Posterior vena cava (tissue), 2 donors: ENCODE data around the gene CD164L2. TPM values are rescaled to one million over a fixed set of nuclear protein-coding genes. Genes with fewer than 3 reads are reported as not detected.

Experiments used
- DNase-seq: peaks from one replicate; pipeline ENCODE4 v3.0.0-alpha.2; 2020; ENCODE audit warnings: low spot score
- intact Hi-C, 2 donors: fragments of 100-400 bp; cut with DNase I; formaldehyde crosslinking; loops; one replicate each; pipeline versions ENCODE4 v1.14.1 to v1.14.2; 2022 to 2023
- total RNA-seq, 2 donors: library from RNA; stranded (reverse); fragmentation: NEBNext Ultra II Directional; extraction: Animal tissue kit (Norgen Biotek cat#: 25700); gene quantifications; one replicate each; pipeline ENCODE4 v1.2.1, GENCODE V29; 2021
- donor health status: DM: yes; HTN: yes; CAD: no.
- donor health status: DM: yes; HTN: yes; CAD: no.

The CD164L2 gene
- total RNA-seq, 2 donors from 2014 or later = not detected

- intact Hi-C loops = no loop called here
- no peak for DNase-seq
Measured at GRCh38 chr1:27372022-27372807, 10.9 kb downstream of the CD164L2 start.

DNA sequence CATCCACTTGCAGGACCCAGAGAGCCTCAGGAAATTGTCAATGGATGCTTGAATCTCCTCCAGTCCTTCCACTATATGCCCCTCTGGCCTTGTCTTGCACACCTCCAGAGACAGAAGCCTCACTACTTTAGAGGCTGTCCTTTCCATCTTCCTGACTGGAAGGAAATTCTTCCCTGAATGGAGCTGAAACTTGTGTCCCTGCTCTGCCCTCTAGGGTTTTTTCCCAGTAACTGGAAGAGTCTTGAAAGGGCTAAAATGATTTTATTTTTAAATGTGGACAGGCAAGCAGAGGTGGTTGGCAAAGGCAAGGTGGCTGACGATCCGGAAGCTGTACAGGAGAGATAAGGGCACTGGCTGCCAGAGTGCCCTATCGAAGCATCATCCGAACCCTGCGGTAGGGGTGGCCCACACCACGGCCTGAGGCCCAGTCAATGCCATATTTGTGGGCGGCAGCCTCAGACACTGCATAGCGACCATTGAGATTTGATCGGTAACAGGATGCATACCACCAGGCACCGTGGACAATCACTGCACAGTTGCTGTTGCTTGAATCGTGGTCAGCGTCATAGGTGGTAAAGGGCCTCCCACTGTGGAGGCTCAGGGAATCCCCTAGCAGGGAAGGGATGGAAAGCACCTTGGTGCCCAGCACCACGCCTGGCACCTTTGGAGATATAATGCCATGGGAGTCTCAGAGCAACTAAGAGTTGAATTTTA, 14.1 kb downstream of the CD164L2 start:
- intact Hi-C loops = no loop called here

DNA sequence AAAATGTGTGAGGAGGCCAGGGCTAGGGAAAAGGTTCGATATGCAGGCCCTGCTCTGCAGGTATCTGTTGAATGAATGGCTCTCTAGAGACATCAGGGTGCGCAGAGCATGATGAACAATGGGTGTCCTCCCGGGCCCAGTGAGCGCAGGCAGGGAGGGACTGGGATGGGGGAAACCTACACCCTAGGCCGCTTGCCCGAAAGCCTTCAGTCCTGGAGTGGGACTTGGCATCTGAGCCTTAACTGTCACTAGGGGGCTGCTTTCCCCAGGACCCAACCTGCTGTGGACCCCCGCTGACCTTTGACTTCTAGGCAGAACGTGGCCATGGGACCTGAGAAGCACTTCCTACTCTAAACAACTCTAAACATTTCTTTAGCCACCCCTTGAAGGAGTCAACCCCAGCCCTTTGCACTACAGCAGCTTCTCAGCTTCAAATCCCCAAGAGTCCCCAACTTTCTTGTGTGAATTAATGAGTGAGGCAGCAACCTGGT, 15.9 kb downstream of the CD164L2 start:
- intact Hi-C loops = no loop called here
- DNase-seq = no peak

More for the DNA sequence above, 14.1 kb downstream of the CD164L2 start:
- no peak for DNase-seq

DNA sequence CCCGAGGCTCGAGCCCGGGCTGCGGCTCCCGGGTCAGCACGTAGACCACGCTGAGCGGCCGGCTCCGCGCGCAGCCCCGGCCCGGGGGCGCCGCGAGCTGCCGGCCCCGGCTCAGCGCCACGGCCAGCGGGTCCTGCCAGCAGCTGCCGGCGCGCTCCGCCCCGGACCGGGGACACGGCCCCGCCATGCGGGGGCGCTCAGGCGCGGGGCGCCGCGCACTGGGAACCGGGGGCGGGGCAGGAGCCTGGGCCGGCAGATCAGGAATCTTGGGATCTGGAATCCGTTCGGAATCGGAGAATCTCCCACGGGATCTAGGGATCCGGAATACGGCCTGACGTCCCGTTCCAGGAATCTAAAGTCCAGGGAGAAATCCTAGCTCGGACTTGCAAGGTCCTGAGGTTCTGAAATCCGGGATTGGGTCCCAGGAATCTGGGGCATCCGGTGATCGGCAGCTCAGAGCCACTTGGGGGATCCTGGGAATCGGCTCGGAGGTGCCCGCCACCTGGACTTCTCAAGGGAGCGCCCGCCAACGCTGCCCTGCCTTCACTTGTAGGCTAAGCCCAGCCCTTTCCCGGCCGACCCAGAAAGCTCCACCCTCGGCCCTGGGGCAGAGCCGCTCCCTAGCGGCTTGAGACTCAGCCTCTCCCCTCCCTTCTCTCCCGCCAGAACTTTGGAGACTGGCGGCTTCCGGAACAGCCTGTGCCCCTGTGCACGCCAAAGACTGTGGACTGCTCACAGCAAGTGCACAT, 16.5 kb downstream of the CD164L2 start, which contains the start of gene MAP3K6:
Gene MAP3K6, minus strand, starts transcription at position 551 of the 749 bp plus-strand sequence. Its CDS starts 364 bp downstream, at position 187.
- intact Hi-C loops = no loop called here
- peak; percentile 96 for DNase-seq

DNA sequence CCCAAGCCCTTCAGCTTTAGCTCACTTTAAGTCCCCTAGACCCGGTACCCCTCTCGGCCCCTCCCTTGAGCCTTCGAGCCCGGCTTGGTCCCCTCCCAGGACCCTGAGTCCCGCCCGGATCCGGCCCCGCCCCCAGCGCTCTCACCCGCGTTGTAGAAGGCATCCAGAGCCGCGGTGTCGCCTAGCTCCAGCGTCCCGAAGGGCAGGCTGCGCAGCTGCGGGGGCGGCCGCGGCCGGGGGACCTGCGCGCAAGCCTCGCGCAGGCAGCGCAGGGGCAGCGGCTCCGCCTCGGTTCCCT, 17.1 kb downstream of the CD164L2 start:
- intact Hi-C loops = no loop called here

DNA sequence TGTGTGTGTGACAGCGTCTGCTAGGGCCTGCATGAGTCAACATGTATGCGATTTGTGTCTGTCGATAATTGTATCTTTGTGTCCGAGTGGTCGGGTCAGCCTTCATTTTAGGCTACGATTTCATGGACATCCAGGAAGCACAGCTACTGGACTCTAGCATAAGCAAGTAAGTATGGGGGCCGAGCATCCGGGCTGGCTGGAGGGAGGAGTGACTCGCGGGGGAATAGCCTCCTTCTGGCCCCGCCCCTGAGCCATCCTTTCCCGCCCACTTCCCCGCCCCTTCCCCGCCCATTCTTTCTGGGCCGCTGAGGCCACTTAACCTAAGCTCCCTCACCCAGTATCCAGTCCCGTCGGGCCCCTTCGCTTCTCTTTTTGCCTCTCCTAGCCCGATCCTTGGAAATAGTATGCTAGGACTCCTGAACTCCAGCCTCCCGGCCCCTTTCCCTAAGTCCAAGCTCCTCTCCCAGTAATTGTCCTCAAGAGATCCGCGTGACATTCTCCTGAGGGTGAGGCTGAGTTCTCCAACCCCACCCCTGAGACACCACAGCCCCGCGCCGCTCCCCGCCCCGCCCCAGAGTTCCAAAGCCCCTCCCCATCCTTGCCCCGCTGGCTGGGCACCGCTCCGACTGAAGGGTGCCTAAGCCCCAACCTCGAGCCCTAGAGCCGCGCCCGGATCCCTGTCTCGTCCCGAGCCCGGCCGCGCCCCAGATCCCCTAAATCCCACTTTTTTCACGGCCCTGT, 17.6 kb downstream of the CD164L2 start:
- DNase-seq = peak; percentile 97
- intact Hi-C loops = no loop called here

More for the DNA sequence above, 17.1 kb downstream of the CD164L2 start:
- DNase-seq = peak; percentile 97

DNA sequence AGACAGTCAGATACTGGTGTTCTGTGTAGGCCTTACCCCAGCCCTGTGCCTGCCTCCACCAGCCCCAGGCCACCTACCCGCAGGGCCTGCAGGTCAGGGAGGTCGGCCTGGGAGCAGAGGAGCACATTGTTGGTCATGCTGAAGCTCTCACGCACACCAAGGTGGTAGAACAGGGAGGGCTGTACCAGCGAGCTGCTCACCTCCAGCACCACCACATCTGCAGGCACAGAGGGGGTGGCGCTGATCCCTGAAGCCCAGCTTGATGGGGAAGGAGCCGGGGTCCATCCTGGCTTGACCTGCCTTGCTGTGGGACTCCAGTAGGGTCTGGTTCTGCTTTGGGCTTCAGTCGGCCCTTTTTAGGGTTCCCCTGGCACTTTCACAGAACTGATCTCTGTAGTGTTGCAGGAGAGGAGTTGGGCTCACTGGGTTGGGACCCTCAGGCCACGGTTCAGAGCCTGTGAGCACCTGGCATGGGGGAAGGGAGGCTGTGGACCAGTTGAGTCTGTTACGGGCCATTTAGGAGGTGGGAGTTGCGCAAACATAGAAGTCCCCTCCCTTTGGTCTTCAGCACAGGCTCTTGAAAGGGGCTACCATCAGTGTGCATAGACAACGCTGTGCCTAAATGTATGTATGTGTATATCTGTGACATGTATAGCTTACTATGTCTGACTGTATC, 18.3 kb downstream of the CD164L2 start:
- intact Hi-C loops = no loop called here
- DNase-seq = peak; percentile 78

DNA sequence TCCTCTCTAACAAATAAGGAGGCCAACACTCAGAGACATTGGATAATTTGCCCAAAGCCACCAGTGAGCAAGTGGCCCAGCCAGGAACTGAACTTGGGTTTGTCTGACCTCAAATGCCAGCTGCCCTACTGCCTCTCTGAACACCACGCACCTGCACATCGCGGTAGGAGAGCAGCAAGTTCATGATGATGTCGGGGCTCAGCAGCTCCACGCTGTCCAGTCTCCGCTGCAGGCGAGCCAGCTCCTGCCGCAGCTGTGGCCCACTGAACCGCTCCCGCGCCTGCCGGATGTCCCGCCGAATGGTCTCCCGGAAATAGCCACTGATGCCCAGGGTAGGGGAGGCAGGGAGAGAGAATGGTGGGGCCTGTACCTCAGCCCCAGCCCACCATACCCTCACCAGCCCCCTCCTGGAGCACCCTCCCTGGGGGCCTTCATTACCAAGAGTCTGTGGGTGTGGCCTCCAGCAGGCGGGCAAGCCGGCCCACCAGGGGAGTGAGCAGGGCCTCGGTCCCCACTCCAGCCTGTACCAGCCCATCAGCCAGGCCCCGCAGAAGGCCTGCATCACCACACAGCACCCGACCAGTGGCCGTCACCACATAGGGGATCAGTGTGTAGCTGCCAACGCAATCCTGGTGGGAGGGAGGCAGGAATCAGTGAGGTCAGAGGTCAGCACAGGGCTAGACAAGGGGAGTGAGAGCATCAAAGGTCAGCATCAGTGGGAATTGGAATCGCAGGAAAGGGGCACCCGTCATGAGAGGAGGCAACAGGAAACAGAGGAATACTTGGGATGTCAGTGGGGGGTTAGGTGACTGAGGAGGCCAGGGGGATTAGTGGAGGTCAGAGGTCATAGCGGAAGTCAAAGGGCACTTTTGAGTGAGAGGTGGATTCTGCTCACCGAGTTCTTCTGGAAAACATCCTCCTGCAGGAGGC, 19.1 kb downstream of the CD164L2 start:
- DNase-seq = peak; percentile 51
- intact Hi-C loops = no loop called here

GRCh38 chr1:27361553-27361952, 21.6 kb downstream of the CD164L2 start:
- intact Hi-C loops = no loop called here
- DNase-seq = no peak

- DNase-seq = no peak
- intact Hi-C loops = no loop called here
Measured at GRCh38 chr1:27361044-27361402, 22.1 kb downstream of the CD164L2 start.

DNA sequence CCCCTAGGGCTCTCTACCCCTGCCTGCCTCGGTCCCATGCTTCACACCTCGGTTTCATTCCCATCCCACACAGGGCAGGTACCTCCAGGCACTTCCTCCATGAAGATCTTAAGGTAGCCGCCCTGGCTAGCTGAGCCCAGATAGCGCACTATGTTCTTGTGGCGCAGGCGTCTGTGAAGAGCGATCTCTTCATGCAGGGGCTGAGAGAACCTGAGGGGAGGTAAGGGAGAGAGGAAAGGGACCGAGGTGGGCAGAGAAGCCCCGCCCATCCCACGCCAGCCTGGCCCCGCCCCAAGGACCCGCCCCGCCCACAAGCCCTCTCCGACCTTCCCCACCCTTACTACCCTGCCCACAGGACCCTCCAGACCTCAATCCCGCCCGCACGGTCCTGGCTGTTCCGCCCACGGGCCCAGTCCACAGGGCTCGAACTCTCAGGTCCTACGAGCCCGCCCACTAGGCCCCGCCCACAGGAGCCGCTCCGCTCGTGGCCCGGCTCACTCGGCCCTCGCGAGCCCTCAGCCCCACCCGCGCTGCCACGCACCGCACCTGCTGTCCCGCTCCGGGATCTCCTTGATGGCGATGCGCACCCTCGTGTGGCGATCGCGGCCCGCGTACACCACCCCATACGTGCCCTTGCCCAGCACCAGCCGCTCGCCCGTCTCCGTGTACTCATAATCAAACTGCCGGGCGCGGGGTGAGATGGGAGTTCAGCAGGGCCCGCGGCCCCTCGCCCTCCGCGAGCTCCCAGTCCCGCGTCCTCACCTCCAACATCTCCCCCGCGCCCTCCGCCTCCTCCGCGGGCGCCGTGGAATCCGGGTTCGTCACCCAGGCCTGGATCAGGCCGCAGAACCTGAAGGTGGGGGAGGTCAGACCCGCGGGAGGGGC, 22.7 kb downstream of the CD164L2 start:
- intact Hi-C loops = no loop called here
- DNase-seq = no peak

- DNase-seq = no peak
- intact Hi-C loops = loop anchor here in 1 of 2 donors (5.0 kb wide), 1 partner anchor 33 kb away; the partner anchor contains the start of gene GPR3
Measured at GRCh38 chr1:27359822-27360158, 23.3 kb downstream of the CD164L2 start.

GRCh38 chr1:27358928-27359313, 24.2 kb downstream of the CD164L2 start:
- intact Hi-C loops = loop anchor here in 1 of 2 donors (5.0 kb wide), 1 partner anchor 33 kb away; the partner anchor contains the start of gene GPR3
- DNase-seq = no peak

DNA sequence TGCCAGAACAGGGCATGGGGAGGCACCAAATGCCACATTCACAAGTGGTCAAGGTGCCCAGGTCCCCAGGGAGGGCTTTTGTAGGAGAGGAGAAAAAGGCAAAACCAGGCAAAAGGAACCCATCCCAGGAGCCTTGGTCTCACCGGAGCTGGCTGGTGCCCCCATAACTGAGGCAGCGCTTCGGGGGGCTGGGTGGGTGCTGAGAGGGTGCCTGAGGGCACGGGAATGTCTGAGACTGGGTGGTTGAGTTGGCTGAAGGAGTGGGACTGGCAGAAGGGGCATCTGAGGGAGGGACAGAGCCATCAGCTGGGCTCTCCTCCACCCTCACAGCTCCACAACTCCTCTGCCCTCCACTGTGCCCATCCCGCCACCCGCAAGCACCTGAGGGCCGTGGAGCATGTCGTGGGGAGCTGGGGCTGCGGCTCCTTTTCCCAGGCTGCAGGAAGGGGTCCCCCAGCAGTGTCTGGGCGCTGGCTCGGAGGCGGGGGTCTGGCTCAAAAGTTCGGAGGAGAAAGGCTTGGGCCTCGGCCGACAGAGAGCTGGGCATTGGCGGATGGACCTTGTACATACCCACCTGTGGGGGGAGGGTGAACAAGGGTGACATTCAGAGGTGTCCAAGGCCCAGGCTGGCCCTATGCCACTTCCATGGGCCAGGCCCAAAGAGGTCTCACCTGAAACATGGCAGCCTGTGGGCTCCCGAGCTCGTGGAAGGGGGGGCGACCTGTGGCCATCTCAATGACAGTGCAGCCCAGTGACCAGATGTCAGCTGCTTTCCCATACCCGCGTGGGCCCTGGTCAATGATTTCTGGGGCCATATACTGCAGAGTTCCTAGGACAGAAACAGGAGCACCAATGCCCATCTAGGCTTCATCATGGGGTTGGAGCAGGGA, 24.9 kb downstream of the CD164L2 start:
- intact Hi-C loops = loop anchor here in 1 of 2 donors (5.0 kb wide), 1 partner anchor 34 kb away; the partner anchor contains the start of gene GPR3
- no peak for DNase-seq

DNA sequence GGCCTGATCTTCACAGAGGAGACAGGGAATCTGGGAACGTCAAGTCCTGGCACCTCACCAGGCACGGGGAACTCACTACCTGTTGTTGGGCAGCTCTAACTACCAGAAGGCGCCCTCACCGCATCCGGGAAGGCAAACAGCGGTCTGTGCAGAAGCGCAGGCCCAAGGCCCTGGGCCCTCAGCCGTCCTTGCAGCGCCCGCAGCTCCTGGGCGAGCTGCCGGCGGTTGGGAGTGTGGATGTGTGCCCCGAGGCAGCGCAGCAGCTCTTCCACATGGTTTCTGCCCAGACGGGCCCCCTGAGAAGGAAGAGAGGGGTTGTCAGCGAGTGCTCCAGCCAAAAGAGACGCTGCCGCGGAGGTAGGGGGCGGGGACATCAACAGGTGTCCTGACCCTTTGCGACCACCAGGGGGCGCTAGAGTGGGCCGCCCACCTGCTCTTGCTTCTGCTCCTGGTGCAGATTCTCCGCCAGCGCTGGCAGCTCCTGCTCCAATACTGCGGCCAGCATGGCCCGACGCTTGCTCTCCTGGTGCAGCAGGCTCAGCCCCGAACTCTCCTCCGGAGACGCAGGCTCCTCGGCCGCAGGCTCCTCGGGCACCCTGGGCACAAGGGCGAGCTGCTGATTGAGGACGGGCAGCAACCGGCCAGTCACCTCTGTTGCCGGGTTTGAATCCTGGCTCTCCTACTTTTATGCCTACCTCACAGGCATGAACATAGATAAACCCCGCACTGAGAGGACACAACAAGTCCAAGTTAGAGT, 25.7 kb downstream of the CD164L2 start:
- peak; percentile 94 for DNase-seq
- intact Hi-C loops = loop anchor here in 1 of 2 donors (5.0 kb wide), 1 partner anchor 35 kb away; the partner anchor contains the start of gene GPR3
